Femur (tissue), 1 donor: Measurements from ENCODE around the gene RNPEPL1.

Experiments used
- DNase-seq: peaks from one replicate; pipeline ENCODE4 v3.0.0-alpha.2; 2017

RNPEPL1 gene

GRCh38 chr2:240627736-240628506, 59.6 kb downstream of the RNPEPL1 start:
- no peak for DNase-seq

DNA sequence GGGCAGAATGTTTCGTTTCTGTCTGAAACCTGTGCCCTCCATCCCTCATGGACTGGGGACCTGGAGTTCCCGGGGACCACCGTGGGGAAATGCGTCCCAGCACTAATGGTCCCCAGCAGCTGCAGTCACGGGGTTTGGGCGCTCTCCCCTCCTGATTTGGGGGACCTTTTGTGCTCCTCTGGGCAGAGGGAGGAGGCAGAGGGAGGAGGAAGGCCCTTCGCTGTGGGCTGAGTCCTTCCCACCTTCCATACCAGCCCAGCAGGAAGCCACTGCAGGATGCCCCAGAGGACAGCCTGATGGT, 60.2 kb downstream of the RNPEPL1 start:
- DNase-seq = no peak

DNA sequence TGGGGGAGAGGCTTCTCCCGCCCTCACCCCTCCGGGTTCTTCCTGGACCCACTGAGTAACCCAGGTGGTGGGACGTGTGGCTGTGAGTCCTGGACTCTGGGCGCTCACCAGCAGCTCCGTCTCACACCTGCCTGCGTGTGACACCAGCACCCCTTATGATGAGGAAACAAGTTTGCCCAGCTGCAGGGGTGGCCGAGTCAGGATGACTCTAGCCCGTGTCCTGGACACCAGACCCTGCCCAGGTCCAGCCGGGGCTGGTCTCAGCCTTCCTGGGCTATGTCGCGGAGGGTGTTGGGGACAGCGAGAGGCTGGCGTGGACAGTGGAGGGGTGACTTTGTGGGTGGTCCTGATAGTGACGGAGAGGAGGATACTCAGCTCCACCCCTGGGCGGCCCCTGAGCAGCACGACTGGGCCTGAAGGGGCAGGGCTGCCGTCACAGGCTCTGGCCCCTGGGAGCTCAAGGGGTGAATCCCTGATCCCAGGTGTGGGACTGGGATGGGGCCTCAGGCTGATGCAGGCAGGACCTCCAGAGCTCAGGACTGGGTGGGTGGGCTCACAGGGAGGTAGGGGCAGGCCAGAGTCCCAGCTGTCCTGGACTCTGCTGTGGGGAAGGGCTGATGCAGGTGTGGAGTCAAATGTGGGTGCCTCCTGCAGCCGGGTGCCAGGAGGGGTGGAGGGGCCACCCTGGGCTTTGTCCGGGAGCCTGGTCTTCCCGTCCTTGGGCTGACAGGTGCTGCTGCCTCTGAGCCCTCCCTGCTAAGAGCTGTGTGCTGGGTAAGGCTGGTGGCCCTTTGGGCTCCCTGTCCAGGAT, 60.7 kb downstream of the RNPEPL1 start:
- no peak for DNase-seq

DNA sequence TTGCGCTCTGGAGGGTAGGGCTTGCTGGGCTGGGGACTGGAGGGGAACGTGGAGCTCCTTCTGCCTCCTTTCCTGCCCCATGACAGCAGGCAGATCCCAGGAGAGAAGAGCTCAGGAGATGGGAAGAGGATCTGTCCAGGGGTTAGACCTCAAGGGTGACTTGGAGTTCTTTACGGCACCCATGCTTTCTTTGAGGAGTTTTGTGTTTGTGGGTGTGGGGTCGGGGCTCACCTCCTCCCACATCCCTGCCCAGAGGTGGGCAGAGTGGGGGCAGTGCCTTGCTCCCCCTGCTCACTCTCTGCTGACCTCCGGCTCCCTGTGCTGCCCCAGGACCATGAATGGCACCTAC, 61.3 kb downstream of the RNPEPL1 start:
- no peak for DNase-seq

DNA sequence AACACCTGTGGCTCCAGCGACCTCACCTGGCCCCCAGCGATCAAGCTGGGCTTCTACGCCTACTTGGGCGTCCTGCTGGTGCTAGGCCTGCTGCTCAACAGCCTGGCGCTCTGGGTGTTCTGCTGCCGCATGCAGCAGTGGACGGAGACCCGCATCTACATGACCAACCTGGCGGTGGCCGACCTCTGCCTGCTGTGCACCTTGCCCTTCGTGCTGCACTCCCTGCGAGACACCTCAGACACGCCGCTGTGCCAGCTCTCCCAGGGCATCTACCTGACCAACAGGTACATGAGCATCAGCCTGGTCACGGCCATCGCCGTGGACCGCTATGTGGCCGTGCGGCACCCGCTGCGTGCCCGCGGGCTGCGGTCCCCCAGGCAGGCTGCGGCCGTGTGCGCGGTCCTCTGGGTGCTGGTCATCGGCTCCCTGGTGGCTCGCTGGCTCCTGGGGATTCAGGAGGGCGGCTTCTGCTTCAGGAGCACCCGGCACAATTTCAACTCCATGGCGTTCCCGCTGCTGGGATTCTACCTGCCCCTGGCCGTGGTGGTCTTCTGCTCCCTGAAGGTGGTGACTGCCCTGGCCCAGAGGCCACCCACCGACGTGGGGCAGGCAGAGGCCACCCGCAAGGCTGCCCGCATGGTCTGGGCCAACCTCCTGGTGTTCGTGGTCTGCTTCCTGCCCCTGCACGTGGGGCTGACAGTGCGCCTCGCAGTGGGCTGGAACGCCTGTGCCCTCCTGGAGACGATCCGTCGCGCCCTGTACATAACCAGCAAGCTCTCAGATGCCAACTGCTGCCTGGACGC, 61.9 kb downstream of the RNPEPL1 start:
- DNase-seq = no peak
